Inflammatory macrophage (primary cell): ENCODE measurements around the gene ESF1.
"Not testable (repeated sequence)": the region's sequence is repeated elsewhere in the genome, so short reads cannot be mapped to it uniquely, and the experiment has no call there.

Experiments used
- DNase-seq, 2 donors: peaks; one replicate each; pipeline ENCODE4 v3.0.0-alpha.2; 2020 to 2022

Gene ESF1

GRCh38 chr20:13739731-13740649, 44.7 kb downstream of the ESF1 start:
- DNase-seq = no peak

GRCh38 chr20:13738187-13738586, 46.5 kb downstream of the ESF1 start:
- not testable (repeated sequence) for DNase-seq

- DNase-seq = no peak
These were observed 48.1 kb downstream of the ESF1 start for GRCh38 chr20:13736436-13737191.

- DNase-seq = no peak
These were observed 48.9 kb downstream of the ESF1 start for GRCh38 chr20:13735826-13736225.

GRCh38 chr20:13723011-13723410, 61.7 kb downstream of the ESF1 start:
- peak; percentile 67 to 75 for DNase-seq

GRCh38 chr20:13718171-13718570, 66.5 kb downstream of the ESF1 start:
- DNase-seq = no peak

GRCh38 chr20:13717631-13718044, 67.1 kb downstream of the ESF1 start:
- no peak for DNase-seq

GRCh38 chr20:13715171-13715570, 69.5 kb downstream of the ESF1 start:
- no peak for DNase-seq

- no peak for DNase-seq
These were observed 76.5 kb downstream of the ESF1 start for GRCh38 chr20:13708234-13708633.

GRCh38 chr20:13703265-13703664, 81.5 kb downstream of the ESF1 start:
- no peak for DNase-seq

GRCh38 chr20:13701486-13701885, 83.2 kb downstream of the ESF1 start:
- DNase-seq = no peak

- DNase-seq = no peak
These were observed 84.0 kb downstream of the ESF1 start for GRCh38 chr20:13700761-13701160.

- DNase-seq = no peak
These were observed 90.1 kb downstream of the ESF1 start for GRCh38 chr20:13694420-13695150.

- no peak for DNase-seq
These were observed 91.7 kb downstream of the ESF1 start for GRCh38 chr20:13692802-13693736.

GRCh38 chr20:13690943-13691342, 93.8 kb downstream of the ESF1 start:
- no peak for DNase-seq

GRCh38 chr20:13687815-13688214, 96.9 kb downstream of the ESF1 start:
- DNase-seq = no peak

GRCh38 chr20:13685623-13686022, 99.1 kb downstream of the ESF1 start:
- no peak for DNase-seq

- peak in 1 of 2 donors; percentile 4 for DNase-seq
These were observed 100.0 kb downstream of the ESF1 start for GRCh38 chr20:13684566-13685222.

GRCh38 chr20:13683833-13684232, 100.9 kb downstream of the ESF1 start:
- DNase-seq = no peak

- DNase-seq = no peak
These were observed 103.2 kb downstream of the ESF1 start for GRCh38 chr20:13681248-13682125.
